GM18909 (cell line): ENCODE measurements around the gene ROBO2.

Experiments
- ATAC-seq: cut with Tn5 transposase; IDR thresholded peaks from one replicate; pipeline ENCODE4 v1.9.1; 2021; ENCODE audit warnings: mild to moderate bottlenecking; ENCODE audit not compliant: unreplicated experiment, poor library complexity

Gene ROBO2

DNA sequence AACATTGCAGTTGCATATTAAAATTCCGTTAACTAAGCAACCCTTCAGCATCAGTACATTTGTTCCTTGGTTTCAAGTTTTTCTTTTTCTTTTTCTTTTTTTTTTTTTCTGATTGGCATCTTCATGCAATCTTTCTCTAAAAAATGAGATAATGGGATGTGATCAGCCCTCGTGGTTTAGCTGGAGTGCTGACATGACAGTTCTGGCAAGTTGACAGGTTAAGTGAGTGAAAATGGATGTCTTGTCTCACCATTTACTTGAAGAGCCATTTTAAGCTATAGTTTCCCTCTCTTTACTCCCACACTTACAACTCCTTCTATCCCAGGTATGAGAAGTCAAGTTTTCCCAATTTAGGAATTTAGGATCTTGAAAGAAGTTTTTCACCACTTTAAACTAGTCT is 495.2 kb downstream of the ROBO2 start:
- no peak for ATAC-seq

DNA sequence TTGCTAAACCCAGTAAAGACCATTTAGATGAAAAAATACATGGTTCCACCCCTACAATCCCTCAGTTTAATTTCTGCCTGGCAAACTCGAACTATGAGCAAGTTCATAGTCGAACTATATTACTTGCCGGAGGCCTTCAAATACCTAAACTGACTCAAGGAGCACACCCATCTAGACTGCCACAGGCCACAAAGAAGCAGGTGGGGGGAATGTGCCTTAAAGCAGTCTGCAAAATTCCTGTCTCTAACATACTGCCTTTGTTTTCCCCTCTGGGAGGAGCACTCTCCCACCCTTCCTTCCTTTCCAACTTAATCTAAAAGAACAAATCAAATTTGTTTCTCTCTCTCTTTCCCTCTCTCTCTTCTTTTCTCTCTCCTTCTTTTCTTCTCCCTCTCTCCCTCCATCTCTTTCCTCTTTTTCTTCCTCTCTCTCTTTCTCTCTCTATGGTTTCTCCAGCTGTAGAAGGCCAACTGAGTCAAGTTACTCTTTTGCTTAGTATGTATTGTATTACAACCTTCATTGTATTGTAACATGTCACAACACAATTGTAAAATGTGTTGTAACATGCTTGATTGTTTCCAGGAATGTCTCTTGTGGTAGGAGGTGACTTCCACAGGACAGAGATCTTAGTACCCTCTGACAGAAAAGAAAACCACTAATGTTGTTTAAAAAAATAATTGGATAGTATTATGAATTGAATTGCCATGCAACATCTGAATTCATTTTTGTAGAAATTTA is 496.3 kb downstream of the ROBO2 start:
- ATAC-seq, result no peak

DNA sequence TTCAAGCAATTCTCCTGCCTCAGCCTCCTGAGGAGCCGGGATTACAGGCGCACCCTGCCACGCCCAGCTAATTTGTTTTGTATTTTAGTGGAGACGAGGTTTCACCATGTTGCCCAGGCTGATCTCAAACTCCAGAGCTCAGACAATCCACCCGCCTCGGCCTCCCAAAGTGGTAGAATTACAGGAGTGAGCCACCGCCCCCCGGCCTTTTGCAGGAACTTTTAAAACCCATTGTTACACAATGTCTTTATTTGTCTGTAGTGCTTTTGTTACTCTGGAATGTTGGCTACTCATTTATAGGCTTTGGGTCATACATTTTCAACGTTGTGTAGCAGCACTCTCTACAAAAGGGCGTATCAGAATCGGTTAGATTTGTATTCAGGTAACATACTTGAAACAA is 499.1 kb downstream of the ROBO2 start:
- ATAC-seq, result no peak

DNA sequence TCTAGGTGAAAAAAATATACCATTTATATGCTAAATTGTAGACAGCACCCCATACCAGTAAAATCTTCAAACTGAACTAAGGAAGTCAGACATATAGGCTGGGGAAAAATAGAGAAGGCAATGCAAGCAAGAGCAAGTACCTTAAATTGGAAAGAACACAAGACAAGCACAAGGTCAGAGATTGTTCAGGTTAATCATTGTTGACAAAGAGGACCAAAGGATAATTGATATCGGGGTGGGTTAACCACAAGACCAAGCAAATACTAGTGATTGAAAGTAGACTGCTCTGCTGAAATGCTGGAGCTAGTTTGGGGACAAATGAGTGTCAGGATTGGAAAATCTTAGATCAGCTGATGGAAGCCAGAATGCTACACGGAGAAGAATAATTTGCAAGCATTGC is 499.8 kb downstream of the ROBO2 start:
- no peak for ATAC-seq

DNA sequence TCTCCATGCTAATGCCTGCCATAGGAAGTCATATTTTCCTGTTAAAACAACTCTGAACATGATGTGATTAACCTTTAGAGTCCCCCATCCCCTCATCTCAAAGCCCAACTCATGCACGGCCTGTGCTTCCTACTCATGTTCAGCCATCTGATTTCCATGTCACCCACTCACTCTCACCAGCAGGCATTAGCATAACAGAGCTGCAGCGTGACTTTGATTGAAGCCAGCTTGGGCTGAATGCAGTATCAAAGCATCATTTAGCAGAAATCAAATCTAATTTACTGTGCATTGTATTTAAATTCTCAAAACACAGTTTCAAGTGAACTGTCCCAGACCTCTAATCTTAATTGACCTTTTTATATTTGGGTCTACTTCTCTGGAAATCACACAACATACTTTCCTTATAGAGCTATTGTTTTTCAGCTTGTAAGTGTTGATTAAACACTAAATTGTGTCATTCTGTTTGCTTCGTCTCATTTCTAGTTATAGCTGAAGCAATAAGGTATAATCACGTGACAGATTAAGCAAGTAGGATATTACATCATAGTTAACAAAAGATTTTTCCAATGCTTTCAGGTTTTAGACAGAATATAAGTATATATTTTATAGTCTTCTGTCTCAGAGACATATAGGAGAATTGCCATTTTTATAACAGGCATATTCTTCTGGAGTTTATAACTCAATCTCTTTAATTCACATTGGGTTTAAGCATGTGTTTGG is 501.5 kb downstream of the ROBO2 start:
- no peak for ATAC-seq

DNA sequence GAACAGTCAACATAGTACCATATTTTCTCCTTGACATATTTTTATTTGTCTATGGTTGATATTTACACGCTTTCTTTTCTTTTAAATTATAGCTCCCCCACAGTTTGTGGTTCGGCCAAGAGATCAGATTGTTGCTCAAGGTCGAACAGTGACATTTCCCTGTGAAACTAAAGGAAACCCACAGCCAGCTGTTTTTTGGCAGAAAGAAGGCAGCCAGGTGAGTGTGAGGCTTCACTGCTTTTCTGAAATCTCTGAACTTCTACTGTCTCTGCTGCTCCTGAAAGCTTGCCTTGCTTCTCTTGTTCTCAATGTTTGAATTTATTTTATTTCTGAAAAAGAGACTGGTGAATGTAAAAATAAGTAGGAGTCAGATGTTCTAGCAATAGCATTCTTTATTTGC is 506.3 kb downstream of the ROBO2 start:
- no peak for ATAC-seq

DNA sequence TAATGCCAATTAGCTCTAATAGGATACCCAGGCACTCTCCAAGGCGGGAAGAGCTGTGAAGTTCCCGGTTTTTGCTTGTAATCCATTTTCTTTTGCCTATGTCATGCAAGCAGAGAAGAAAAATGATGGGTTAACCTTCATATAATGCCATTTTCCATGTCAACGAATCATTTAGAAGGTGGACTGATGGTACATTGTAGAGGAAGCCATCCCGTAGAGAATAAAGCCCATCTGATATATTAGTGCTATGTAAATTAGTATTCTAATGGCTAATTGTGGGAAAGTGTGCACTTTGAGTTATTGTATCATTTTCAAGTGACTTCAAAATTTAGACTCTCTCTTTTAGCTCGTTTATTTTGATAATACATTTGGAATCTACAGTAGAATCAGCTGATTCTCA is 509.1 kb downstream of the ROBO2 start:
- no peak for ATAC-seq

DNA sequence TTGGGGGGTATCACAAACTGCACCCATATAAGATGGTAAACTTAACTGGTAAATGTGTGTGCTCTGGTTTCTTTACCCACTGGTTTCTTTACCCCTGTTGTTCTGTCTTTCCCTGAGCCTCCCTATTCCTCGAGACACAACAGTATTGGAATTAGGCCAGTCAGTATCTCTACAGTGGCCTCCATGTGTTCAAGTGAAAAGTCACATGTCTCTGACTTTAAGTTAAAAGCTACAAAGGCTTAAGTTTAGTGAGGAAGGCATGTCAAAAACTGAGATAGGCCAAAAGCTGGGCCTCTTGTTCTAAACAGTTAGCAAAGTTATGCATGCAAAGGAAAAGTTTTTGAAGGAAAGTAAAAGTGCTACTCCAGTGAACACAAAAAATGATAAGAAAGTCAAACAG is 513.3 kb downstream of the ROBO2 start:
- ATAC-seq, result no peak

DNA sequence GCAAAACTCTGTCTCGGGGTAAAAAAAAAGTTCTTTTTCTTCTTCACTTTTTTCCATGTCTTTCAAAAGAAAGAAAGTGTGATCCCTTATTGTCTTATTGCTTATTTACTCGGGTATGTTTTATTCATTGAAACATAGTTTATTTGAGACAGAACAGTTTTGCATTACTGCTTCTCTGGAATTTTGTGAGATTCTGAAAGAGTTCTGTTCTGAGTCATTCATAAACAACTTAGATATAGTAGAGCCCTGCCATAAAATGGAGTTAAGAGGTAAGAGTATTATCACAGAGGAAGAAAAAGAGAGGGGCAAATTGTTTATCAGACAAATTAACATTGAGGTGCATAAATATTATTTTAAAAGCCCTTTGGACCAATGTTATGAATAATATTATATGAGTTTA is 522.2 kb downstream of the ROBO2 start:
- ATAC-seq, result no peak

DNA sequence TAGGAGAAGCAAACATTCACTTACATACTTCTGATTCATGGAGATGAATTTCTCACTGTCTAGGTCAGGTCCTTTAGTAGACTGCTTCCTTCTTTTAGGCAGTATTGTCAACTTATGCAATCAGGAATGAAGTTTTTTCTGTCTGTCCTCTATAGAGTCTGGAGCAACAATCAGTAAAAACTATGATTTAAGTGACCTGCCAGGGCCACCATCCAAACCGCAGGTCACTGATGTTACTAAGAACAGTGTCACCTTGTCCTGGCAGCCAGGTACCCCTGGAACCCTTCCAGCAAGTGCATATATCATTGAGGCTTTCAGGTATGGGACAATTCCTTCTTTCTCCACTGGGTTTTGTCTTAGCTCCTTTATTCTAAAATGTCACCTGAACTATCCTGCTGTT is 523.1 kb downstream of the ROBO2 start:
- ATAC-seq, result no peak

DNA sequence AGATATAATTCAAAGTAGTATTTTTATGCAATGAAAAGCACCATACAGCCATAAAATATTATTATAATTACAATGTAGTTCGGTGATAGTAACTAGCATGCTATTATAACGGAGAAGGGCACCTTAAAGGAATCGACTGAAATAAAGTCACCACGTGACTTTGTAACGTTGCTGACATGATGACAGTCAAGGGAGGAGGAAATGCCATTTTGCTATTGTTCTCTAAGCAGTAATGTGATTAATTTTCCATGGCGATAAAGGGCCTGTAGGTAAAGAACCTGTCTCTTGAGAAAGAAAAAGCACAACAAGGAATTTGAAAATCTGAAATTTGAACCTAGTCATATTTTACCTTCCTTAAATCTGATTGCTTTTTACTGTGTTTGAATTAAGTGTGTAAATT is 526.2 kb downstream of the ROBO2 start:
- ATAC-seq, result no peak

DNA sequence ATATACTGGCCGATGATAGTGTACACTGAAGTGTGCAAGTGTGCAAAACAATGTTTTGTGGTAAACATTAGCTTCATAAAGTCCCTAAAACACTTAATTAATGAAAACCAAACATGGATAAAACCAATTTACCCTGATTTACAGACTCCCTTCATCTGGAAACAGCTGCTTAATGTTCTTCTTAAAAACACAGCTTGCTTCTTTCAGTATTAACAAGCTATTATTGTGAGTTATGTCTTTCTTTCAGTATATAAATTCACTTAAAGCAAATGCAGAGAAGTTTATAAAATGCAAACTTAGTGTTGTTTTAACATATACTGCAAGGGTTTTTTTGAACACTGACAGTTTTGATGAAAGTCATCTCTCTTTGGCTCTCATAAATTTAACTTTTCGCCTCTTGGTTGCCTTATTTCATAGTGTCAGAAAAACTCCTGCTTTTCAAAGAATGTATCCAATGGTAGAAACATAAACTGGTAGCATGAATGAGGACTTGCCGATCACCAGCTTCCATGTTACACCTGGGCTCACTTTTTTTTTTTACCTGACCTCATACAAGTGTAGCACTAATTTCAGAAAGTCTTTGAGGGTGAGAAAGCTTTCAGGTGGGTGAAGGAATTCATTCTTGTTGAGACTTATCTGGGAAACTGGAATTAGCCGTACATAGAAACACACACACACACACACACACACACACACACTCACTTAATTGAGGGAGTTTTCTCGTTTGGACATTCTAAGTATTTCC is 532.2 kb downstream of the ROBO2 start:
- ATAC-seq, result no peak

DNA sequence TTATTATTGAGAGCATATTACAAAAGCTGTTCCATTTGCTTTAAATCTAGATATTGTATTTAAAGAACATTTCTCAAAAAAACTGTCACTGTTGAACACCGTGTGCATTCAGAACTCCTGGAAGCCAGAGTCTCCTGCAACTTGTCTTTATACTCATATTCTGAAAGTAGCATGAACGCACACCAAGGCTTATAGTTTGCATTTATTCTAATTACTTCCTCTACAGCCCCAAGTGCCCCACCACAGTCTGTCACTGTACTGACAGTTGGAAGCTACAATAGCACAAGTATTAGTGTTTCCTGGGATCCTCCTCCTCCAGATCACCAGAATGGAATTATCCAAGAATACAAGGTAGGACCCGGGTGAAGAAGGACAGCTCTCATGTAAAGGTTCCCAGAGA is 537.4 kb downstream of the ROBO2 start:
- no peak for ATAC-seq

DNA sequence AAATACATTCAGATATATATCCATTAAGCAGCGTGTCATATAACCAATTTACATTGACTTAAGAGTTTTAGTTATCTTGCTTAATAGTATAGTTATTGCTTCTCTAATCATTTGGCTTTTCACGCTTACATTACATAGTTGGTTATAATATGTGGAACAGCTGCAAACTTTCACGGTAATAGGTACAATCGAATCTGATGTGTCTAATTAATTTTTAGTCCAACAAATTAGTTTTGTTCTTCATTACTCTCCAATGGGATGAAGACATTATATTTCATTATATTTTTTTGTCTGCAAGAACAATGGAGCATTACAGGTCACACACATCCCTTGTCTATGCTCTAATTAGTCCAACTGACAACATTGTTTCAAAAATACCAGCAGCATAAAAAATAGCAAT is 546.3 kb downstream of the ROBO2 start:
- no peak for ATAC-seq

DNA sequence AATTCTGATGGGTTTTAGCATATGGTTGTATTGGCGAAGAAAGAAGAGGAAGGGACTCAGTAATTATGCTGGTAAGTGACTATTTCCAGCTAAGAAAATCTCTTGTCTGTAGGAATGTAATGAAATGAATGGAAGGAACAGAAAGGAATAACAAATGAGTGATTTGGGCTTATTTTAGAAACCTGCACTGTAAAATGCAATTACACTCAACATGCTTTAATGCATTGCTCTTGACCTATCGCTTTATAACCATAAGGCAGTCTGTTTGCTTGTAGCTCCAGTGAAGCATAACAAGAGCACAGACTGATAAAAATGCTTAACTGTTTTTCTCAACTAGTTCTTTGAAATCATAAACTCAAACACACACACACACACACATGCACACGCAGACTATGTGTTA is 549.0 kb downstream of the ROBO2 start:
- no peak for ATAC-seq

DNA sequence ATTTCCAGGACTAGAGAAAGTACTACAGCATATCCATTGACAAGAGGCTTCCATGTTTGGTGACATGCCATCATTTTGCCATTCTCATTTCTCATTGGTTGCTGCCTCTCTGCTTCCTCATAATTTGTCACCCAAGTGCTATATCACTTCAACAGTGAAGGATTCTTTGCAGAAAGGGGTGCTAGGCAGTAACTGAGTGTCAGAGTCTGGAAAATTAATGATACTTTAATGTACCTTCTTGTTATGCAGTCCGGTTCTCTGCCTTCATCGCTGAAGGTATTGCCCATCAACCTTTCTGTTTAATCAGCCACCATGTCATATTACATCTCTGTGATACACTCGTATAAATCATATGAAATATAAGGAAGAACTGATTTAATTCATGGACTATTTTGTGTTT is 550.3 kb downstream of the ROBO2 start:
- no peak for ATAC-seq

DNA sequence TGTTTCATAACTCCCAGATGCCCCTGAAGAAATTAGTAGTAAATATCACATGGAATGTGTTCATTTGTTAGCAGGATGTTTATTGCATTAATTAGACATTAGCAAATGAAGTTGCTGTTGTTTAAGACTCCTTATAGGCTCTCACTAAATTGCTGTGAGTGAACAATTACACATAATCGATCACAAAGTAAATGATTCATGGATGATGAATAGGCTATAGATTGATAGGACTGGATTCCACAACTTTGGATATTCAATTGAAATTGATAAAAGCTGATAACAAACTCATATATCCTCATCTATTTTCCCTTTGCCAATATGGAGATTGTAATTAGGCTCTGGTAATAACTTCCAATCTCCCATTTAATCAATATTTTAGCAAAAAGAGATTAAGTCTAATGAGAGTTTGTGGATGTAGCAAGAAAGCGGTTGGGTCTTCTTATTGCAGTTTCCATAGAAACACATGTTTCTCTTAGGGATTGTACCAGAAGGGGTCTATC is 555.5 kb downstream of the ROBO2 start:
- no peak for ATAC-seq

DNA sequence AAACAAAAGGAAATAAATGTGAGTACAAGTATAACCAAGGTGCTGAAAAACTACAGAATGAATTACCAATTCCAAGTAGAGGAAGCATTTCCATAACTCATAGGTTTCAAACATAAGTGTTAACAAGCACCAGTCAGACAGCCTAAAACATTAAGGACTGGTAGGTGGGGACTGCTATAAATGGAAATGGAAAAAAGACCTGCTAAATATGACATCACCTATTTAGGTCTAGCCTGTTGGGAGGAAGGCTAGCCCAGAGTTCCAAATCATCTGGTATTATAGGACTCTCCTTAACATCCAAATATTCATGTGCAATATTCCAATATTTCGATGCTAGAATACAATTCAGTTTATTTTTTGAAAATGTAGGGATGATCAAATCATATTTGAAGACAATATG is 560.0 kb downstream of the ROBO2 start:
- no peak for ATAC-seq

DNA sequence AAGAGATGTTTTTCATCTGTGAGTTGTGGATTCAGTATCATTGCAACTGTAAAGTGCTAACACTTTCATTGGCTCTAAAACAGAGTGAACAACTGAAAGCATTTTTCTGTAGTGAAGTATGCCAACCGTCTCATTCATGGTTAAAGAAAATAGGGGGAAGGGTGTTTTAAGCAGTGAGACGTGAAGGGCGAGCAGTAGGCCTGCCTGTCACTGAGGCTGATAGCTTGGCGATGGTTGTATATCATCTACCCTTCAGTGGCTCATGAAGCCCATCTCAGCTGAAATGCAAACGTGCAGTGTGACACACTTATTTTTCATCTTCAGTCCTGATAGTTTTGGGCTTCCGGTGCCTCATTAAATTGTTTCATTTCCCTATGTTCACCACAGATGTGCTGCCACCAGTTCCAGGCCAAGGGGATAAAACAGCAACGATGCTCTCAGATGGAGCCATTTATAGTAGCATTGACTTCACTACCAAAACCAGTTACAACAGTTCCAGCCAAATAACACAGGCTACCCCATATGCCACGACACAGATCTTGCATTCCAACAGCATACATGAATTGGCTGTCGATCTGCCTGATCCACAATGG is 562.0 kb downstream of the ROBO2 start:
- no peak for ATAC-seq

DNA sequence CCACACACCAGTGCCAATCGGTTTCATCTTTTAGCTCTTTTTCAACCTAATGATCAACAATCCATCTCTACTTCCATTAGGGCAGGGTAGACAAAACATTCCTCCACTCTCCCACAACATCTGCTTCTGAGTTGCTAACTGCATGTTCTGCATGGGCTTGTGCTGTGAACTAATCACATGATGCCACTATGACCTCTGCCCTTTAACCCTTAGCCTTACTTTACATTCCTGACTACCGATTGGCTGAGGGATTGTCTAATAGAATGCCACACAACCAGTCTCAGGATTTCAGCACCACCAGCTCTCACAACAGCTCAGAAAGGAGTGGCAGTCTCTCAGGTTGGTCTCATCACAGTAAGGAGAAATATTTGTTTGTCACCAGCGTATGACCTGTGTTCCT is 562.8 kb downstream of the ROBO2 start:
- no peak for ATAC-seq

DNA sequence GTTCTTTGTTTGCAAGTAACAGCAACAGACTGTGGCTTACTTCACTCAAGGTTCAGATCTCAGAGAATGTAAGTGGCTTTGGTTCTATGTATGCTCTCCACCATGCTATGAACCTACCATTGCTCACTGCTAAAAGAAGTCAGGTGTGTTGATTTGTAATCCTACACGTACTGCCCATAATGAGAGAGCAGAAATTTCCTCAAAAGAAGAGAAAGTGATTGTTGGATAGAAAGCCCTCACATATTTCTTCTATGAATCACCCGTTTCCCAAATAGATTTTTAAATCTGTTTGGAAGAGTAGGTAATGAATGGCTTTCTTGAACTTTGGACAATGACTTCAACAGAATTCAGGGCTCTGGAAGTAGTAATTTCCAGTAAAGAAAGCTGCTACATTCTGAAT is 565.4 kb downstream of the ROBO2 start:
- no peak for ATAC-seq
